HUES48 (cell line): ENCODE results near the gene AASDHPPT.

Experiments
- H3K27ac ChIP-seq: one replicate; pipeline ENCODE4 v1.7.0; 2013; ENCODE audit warnings: low read depth, low read length, inconsistent platforms
- H3K27me3 ChIP-seq: 2 replicates; pipeline ENCODE4 v1.6.1; 2013; ENCODE audit warnings: mild to moderate bottlenecking, low read length; ENCODE audit not compliant: control insufficient read depth, insufficient read depth
- H3K36me3 ChIP-seq: 2 replicates; pipeline ENCODE4 v1.6.1; 2013; ENCODE audit warnings: low read length; ENCODE audit not compliant: control insufficient read depth, insufficient read depth
- H3K4me1 ChIP-seq: 2 replicates; pipeline ENCODE4 v1.6.1; 2013; ENCODE audit warnings: mild to moderate bottlenecking, low read length; ENCODE audit not compliant: control insufficient read depth, insufficient read depth
- H3K4me3 ChIP-seq: 2 replicates; pipeline ENCODE4 v1.5.1; 2013; ENCODE audit warnings: mild to moderate bottlenecking, low read depth, low read length
- H3K9ac ChIP-seq: 2 replicates; pipeline ENCODE4 v1.6.1; 2013; ENCODE audit warnings: mild to moderate bottlenecking, low read depth, low read length, moderate library complexity
- H3K9me3 ChIP-seq: 2 replicates; pipeline ENCODE4 v1.6.1; 2013; ENCODE audit warnings: low read length; ENCODE audit not compliant: control insufficient read depth, insufficient read depth

Gene AASDHPPT

DNA sequence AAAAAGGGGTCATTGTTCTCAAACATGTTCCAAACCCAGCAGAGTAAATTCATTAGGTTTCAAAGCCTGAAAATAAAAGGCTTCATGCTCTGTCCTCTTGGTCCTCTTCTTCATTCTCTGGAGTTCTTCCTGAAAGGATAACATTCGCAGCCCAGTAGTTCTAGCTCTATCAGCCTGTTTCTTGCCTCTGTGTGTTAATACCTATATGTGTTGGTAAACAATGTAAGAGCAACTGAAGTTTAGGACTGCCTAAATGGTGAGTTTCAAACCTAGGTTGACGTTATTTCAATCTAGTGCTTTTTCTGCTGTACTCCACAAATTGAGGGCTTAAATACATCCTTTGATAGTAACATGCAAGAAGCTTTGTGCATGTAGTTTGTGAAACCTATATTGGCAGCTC lies 9.4 kb downstream of the AASDHPPT start:
- Histone ChIP-seq H3K27me3 (no peaks in the 10 kb centered on the region), H3K36me3 (peaks cover 69% of the 10 kb centered on the region), H3K9ac (no peak overlapping the region), H3K4me1 (no peaks in the 10 kb centered on the region), H3K9me3 (no peaks in the 10 kb centered on the region), H3K4me3 (no peak overlapping the region), H3K27ac (peak overlapping the region; percentile 28)

DNA sequence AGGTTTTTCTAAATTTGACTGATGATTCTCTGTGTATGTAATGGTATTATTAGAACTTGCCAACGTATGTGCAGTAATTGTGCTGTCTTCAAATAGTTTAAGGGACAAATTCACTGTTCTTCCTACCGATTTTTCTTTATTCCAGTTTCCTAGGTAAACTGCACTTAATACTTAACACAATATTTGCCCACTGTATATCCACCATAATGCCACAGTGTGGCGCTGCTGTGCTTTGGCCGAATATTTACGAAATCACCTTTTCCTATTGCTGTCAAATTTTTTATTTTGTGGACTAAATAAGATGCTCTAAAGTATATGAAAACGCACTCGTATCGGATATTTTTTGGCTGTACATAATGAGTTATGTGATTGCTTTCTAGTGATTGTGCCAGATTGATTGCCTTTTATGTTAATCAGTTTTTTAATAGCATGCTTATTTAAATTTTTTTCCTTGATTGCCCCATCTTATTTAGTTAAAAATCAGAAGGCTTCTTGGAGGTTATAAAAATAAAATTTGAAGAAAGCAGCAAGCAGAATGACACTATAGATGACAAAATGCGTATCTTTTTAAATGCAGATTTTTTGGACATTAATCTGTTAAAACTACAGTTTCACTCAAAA lies 10.5 kb downstream of the AASDHPPT start:
- H3K27ac ChIP-seq, result no peak overlapping the region
- H3K36me3 ChIP-seq, result peaks cover 69% of the 10 kb centered on the region
- no peak overlapping the region for H3K9ac ChIP-seq
- no peak overlapping the region for H3K4me3 ChIP-seq
- no peaks in the 10 kb centered on the region for H3K9me3 ChIP-seq
- no peaks in the 10 kb centered on the region for H3K27me3 ChIP-seq
- no peaks in the 10 kb centered on the region for H3K4me1 ChIP-seq

DNA sequence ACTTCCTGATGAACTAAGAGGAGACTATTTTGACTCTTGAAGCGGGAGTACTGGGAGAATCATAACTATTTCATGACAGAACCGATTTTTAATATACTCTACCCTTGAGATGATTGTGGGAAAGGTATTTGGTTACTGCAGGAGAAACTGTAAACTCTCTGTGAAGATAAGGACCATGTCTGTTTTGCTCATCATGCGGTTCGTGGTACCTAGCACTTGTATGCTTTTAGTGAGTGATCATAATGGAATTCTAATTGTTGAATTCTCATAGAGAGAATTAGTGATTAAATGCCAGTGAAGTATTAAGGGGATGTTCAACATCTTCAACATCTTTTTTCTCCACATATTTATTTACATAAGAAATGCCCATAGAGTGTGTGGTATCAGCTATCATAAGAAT lies 11.4 kb downstream of the AASDHPPT start:
- no peak overlapping the region for H3K9ac ChIP-seq
- H3K4me1 ChIP-seq, result no peaks in the 10 kb centered on the region
- H3K9me3 ChIP-seq, result no peaks in the 10 kb centered on the region
- no peak overlapping the region for H3K4me3 ChIP-seq
- H3K27ac ChIP-seq, result no peak overlapping the region
- no peaks in the 10 kb centered on the region for H3K27me3 ChIP-seq
- peaks cover 69% of the 10 kb centered on the region for H3K36me3 ChIP-seq

DNA sequence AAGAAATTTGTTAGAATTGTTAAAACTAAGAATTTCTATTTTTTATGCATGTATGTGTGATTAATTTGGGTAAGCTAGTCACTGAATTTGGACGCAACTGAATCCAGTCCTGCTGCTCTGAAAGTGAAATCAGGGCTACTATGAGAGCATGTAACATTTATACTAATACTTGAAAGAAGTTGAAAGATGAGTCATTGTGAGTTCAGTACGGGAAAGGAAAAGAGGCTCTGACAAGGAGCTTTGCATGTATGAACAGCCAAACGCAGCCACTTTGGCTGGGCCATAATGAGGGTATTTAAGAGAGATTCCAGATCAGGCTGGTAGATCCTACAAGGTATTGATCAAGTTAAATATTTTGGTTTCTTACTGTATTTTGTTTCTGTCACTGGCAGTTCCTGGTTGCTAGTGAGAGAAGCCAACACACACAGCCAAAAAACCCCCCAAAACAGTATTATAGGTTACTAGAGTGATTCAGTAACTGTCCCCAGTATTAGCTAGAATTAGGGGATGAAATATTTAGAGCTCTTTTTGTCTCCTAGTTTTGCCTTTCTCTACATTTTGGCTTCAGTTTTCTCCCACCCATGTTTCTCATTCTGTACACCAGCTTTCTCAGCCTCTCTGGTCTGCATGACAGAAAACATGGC lies 14.1 kb downstream of the AASDHPPT start:
- no peak overlapping the region for H3K27ac ChIP-seq
- peaks cover 82% of the 10 kb centered on the region for H3K36me3 ChIP-seq
- H3K9me3 ChIP-seq, result no peaks in the 10 kb centered on the region
- no peak overlapping the region for H3K4me3 ChIP-seq
- H3K27me3 ChIP-seq, result no peaks in the 10 kb centered on the region
- no peaks in the 10 kb centered on the region for H3K4me1 ChIP-seq
- H3K9ac ChIP-seq, result no peak overlapping the region

DNA sequence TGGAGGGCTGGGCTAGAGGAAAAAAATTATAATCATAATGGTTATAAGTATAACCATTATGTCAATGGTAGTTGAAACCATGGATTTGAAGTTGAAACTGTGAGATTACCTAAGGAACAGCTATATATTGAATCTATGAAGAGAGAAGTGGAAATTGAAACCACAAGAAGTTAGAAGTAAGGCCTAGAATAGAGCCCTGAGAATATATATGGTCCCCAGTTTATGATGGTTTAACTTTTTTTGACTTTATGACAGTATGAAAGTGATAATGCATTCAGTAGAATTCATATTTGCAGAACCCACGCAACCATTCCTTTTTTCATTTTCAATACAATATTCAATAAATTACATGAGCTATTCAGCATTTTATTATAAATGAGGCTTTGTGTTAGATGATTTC lies 15.0 kb downstream of the AASDHPPT start:
- Histone ChIP-seq H3K9me3 (no peaks in the 10 kb centered on the region), H3K36me3 (peaks cover 87% of the 10 kb centered on the region), H3K4me1 (no peaks in the 10 kb centered on the region), H3K4me3 (no peak overlapping the region), H3K27ac (no peak overlapping the region), H3K9ac (no peak overlapping the region), H3K27me3 (no peaks in the 10 kb centered on the region)

DNA sequence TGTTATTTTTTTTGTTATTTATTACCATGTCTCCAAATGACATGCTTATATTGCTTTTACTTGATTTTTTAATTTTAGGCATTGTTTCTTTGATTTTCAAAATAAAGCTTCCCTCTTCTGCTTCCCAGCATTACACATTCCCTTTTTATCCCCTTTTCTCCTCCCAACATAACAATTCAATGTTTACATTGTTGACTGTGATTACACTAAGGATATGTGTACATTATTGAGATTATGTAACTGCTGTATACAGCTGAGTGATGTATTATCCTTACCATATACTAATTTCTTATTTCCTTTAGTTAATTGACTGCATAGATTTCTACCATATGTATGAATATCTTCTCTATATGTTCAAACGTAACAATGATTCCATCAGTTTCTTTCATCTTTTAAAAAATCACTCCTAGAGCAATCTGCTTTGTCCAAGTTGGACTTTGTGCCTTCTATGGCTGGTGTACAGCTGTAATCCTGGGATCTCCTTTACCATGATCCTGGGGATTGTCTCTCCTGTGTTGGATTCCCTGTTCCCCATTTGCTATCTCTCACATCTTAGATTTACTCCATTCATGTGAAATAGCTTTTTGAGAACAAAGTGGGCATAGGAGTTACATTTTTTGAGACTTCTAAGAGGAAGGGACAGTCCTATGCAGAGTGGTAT lies 21.6 kb downstream of the AASDHPPT start:
- Histone ChIP-seq H3K36me3 (peaks cover 48% of the 10 kb centered on the region), H3K27me3 (no peaks in the 10 kb centered on the region), H3K9me3 (no peaks in the 10 kb centered on the region), H3K4me3 (no peak overlapping the region), H3K4me1 (peaks cover 7% of the 10 kb centered on the region; the same call in 1 of the 2 replicates), H3K9ac (no peak overlapping the region), H3K27ac (no peak overlapping the region)

DNA sequence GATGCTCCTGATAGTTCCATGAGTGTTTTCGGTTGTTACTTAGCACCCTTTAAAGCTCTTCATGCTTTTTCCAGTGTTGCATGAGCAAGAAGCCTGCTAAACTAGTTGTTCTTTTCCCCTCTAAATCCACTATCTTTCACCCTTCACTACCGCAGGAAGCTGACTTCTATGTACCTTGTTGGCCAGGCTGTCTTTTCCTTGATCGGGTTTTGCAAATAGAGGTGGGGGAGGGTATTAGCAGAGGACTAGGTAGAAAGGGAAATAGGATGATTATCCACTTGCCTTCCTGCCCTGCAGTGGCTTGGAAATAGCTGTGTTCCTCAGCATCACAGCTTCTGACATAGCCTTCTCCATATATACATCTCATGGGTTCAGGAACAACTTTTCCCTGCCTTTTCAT lies 23.9 kb downstream of the AASDHPPT start:
- Histone ChIP-seq H3K27me3 (no peaks in the 10 kb centered on the region), H3K4me1 (peaks cover 7% of the 10 kb centered on the region; the same call in 1 of the 2 replicates), H3K36me3 (peaks cover 26% of the 10 kb centered on the region), H3K9me3 (no peaks in the 10 kb centered on the region), H3K9ac (no peak overlapping the region), H3K27ac (no peak overlapping the region), H3K4me3 (no peak overlapping the region)

DNA sequence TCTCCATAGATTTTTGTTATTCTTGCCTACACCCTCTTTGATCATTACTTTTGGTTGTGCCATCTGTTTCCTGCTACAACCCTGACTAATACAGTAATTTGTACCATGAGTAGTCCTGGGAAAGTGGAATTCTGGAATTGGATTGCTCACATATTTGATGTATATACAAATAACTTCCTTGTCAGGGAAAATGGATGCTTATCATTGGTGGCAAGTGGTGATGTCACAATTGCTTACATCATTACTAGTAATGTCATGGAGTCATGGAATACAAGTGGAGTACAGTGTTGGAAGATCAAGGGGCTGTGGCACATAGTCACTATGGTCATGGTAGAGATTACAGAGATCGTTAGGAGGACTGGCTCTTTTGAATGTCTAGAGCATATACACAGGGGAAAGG lies 24.4 kb downstream of the AASDHPPT start:
- H3K36me3 ChIP-seq, result peaks cover 21% of the 10 kb centered on the region
- no peak overlapping the region for H3K27ac ChIP-seq
- H3K4me1 ChIP-seq, result peaks cover 7% of the 10 kb centered on the region; the same call in 1 of the 2 replicates
- H3K9me3 ChIP-seq, result no peaks in the 10 kb centered on the region
- H3K4me3 ChIP-seq, result no peak overlapping the region
- no peak overlapping the region for H3K9ac ChIP-seq
- H3K27me3 ChIP-seq, result no peaks in the 10 kb centered on the region

DNA sequence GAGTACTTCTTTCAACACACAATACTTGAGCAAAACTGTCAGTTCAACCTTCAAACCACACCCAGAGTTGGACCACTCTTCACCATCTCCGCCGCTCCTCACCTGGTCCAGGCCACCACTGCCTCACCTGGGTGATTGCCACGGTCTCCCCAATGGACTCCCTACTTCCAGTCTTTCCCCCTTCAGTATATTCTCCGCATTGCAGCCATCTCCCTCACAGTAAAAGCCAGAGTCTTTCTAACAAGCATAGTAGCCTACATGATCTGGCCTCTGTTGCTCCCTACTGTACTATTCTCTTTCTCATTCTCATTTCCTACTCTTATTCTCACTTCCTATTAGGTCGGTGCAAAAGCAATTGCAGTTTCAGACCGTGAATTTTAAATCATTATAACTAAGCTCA lies 28.5 kb downstream of the AASDHPPT start:
- H3K4me3 ChIP-seq, result no peak overlapping the region
- H3K9ac ChIP-seq, result no peak overlapping the region
- no peaks in the 10 kb centered on the region for H3K36me3 ChIP-seq
- no peak overlapping the region for H3K27ac ChIP-seq
- no peaks in the 10 kb centered on the region for H3K9me3 ChIP-seq
- H3K27me3 ChIP-seq, result no peaks in the 10 kb centered on the region
- peaks cover 6% of the 10 kb centered on the region; the same call in 1 of the 2 replicates for H3K4me1 ChIP-seq

DNA sequence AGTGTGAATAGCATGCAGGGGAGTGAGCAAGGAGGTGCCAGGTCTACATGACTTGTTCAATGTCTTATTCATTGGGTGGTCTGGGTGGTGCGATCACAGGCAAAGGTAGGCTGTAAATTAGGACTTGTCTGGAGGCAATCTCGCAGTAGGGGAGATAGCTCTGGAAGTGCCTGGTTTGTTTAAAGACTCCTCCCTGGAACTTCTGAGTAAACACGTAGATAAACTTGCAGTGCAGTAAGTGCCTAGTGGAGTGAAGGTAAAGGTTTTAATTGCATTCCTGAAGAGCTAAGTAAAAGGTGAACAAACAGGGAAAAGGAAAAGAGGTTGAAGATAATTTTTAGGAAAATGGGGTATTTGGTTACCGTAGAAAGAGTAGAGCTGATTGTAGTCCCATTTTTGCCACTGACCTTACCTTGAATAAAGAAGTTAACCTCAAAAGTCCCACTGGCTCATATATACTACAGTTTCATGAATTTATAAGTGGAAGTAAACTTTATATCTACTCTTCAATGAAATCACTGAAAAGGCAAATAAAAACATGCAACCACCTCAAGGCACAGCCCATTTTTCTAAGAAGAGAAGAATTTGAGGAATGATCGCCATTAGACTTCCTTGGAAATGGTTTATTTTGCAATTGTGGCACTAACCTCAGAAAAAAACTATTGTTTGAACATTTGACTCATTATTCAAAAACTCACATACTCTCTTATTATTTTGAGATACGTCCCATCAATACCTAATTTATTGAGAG lies 44.3 kb downstream of the AASDHPPT start:
- Histone ChIP-seq H3K36me3 (no peaks in the 10 kb centered on the region), H3K4me3 (no peak overlapping the region), H3K4me1 (no peaks in the 10 kb centered on the region), H3K27me3 (no peaks in the 10 kb centered on the region), H3K9ac (no peak overlapping the region), H3K9me3 (no peaks in the 10 kb centered on the region), H3K27ac (no peak overlapping the region)

DNA sequence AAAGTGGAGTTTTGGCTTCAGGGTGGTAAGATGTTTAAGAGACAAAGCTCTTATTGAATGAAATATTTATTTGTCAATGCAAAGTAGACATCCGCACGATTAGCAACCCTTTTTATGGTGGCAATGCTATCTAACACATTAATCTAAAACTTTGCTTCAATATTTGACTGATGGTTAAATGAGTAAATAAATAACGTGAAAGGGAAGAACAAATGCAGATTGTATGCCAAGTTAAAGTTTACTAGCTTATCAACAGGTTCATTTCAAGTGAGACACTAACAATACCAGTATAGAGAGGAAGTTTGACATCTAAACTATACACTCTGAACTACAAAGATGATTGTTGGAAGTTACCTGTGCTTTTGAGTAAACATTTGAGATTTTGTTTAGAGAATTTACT lies 50.1 kb downstream of the AASDHPPT start:
- Histone ChIP-seq H3K4me3 (no peak overlapping the region), H3K4me1 (peaks cover 6% of the 10 kb centered on the region; the same call in 1 of the 2 replicates), H3K27me3 (no peaks in the 10 kb centered on the region), H3K9ac (no peak overlapping the region), H3K27ac (no peak overlapping the region), H3K9me3 (no peaks in the 10 kb centered on the region), H3K36me3 (no peaks in the 10 kb centered on the region)
